ENCODE measurements around the gene PITPNC1.
"Not testable (repeated sequence)": the region's sequence is repeated elsewhere in the genome, so short reads cannot be mapped to it uniquely, and the experiment has no call there.

The PITPNC1 gene

DNA sequence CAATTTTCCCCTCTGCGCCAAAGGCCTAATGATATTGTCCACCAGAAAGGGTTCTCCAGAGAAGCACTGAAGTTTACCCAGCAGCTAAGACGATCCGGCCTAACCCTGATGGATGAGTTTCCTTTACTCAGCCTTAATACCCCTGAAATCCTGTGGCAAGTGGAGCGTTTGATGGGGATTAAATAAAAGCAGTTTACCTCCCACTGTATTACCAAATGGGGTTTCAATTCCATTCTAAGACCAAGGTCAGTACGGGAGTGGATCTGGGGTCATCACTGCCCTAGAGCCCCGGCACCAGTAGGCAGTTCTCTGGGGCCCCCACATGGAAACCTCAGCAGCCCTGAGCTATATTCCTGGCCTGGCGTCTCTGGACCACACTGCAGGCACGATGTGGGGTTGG lies 243.6 kb downstream of the PITPNC1 start:
- H3K4me3 ChIP-seq (replicated peaks; ENCODE audit: low read depth, low read length): no peak overlapping the region
- TF ChIP-seq, protein P1, sequence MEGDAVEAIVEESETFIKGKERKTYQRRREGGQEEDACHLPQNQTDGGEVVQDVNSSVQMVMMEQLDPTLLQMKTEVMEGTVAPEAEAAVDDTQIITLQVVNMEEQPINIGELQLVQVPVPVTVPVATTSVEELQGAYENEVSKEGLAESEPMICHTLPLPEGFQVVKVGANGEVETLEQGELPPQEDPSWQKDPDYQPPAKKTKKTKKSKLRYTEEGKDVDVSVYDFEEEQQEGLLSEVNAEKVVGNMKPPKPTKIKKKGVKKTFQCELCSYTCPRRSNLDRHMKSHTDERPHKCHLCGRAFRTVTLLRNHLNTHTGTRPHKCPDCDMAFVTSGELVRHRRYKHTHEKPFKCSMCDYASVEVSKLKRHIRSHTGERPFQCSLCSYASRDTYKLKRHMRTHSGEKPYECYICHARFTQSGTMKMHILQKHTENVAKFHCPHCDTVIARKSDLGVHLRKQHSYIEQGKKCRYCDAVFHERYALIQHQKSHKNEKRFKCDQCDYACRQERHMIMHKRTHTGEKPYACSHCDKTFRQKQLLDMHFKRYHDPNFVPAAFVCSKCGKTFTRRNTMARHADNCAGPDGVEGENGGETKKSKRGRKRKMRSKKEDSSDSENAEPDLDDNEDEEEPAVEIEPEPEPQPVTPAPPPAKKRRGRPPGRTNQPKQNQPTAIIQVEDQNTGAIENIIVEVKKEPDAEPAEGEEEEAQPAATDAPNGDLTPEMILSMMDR (IDR thresholded peaks at IDR 0.05; ENCODE audit: low read depth, low read length, missing control alignments): no peak
- no peak for DNase-seq (ENCODE audit: extremely low read depth, low read depth)

DNA sequence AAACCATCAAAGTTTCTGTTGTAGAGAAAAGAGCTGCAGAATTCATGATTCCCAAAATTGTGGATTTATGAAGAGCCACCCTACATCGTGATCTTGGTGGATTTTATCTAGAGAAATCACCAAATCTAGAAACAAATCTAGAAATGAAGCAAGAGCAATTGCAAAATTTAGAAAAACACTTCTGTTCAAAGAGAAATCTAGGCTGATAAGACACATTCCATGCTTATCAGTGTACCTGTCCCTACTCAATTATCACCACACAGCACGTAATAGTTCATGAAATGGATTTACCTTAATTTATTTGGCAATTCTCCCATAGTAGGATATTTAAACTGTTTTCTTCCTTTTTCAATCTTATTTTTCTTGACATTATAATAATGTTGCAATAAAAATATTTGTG lies 246.7 kb downstream of the PITPNC1 start:
- no peak for DNase-seq (ENCODE audit: extremely low read depth, low read depth)
- TF ChIP-seq, protein P1 (IDR thresholded peaks at IDR 0.05; ENCODE audit: low read depth, low read length, missing control alignments): no peak
- no peak overlapping the region for H3K4me3 ChIP-seq (replicated peaks; ENCODE audit: low read depth, low read length)

DNA sequence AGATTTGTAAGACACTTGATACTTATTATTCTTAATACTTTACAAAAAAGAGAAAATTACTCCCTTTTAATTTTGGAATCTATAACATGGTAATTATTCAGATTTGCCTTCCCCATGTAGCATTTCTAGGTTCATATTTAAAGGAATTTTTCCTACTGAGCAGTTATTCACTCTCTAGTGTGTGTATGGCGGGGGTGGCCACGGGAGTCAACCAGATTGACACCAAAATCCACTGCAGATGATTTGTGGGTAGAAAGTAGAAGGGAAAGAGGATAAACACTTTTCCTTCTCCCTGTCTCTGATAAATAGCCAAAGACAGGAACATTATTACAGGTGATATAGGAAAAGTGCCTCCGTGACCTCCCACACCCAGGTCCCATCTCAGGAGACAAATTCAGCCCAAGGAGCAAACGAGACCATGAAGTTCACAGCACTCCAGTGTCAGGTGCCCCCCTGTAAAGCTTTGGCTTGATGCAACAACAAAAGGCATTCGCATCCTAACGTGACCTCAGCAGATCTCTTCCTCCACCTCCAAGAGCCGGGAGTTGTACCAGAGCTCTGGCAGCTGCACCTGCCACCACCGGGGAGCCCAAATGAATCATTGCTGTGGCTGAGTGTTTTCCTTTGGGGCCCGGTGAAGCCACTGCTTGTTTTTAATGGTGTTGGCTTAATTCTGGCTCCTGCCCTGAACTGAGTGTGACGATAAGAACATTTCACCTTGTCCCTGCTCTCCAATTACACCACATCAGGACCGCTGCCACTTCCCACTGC lies 248.0 kb downstream of the PITPNC1 start:
- TF ChIP-seq, protein P1 (IDR thresholded peaks at IDR 0.05; ENCODE audit: low read depth, low read length, missing control alignments): no peak
- no peak for DNase-seq (ENCODE audit: extremely low read depth, low read depth)

DNA sequence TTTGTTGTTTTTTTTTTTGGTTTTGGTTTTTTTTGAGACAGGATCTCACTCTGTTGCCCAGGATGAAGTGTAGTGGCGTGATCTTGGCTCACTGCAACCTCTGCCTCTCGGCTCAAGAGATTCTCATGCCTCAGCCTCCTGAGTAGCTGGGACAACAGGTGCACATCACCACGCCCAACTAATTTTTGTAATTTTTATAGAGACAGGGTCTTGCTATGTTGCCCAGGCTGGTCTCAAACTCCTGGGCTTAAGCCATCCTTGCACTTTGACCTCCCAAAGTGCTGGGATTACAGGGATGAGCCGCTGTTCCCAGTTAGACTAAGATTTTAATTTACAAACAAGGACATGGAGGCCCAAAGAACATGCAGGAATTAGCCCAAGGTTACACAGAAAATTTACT lies 248.9 kb downstream of the PITPNC1 start:
- H3K4me3 ChIP-seq (replicated peaks; ENCODE audit: low read depth, low read length): no peak overlapping the region
- TF ChIP-seq, protein P1 (IDR thresholded peaks at IDR 0.05; ENCODE audit: low read depth, low read length, missing control alignments): no peak
- no peak for DNase-seq (ENCODE audit: extremely low read depth, low read depth)

More for the DNA sequence above, 248.0 kb downstream of the PITPNC1 start:
- H3K4me3 ChIP-seq (replicated peaks; ENCODE audit: low read depth, low read length): no peak overlapping the region

DNA sequence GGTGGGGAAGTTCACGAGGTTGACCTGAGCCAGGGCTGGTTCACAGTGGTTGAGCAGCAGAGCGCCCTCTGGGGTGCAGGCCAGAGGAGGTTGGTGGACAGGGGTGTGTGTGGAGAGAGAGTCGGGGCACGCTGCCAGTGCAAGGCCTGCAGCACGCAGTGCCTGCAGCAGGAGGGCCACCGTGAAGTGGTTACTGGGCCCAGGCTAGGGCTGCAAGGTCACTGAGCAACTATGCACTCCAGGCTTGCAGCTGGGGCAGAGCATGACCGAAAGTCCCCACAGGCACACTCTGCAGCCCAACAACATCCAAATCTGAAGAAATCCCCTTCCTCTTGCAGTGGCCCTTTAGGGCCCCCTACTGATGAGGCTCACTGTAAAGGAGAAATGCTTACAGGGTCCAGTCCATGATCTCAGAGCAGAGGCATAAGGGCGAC lies 251.5 kb downstream of the PITPNC1 start:
- DNase-seq (ENCODE audit: extremely low read depth, low read depth): no peak

DNA sequence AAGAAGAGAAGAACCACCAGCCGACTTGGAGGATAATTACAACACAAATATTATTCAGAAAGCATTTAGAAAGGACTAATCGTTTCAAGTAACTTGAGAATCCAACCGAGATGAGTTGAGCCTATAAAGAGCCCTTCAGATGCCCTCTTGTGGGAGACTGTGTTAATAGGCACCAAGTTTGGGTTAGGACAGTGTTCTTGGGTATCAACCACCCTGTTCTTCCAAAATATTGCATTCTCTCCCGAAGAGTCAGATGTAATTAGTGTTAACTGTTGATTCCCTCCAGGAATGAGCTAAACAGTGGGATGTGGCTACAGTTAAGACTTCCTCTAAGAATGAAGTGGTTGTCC lies 252.9 kb downstream of the PITPNC1 start:
- TF ChIP-seq, protein P1 (IDR thresholded peaks at IDR 0.05; ENCODE audit: low read depth, low read length, missing control alignments): peak; percentile 45
- peak; percentile 35 for DNase-seq (ENCODE audit: extremely low read depth, low read depth)
- no peak overlapping the region for H3K4me3 ChIP-seq (replicated peaks; ENCODE audit: low read depth, low read length)

More for the DNA sequence above, 251.5 kb downstream of the PITPNC1 start:
- TF ChIP-seq, protein P1 (IDR thresholded peaks at IDR 0.05; ENCODE audit: low read depth, low read length, missing control alignments): peak; percentile 15
- H3K4me3 ChIP-seq (replicated peaks; ENCODE audit: low read depth, low read length): no peak overlapping the region

DNA sequence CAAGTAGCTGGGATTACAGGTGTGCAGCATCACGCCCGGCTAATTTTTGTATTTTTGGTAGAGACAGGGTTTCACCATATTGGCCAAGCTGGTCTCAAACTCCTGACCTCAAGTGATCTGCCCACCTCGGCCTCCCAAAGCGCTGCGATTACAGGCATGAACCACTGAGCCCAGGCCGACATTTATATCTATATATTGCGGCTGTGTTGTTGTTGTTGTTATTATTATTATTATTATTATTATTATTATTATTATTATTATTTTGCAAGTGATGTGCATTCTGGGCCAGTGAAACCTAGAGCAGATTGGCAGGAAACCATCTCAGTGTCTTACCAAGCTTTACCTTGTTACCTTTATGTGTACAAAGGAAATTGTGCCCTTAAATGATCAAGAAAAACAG lies 253.8 kb downstream of the PITPNC1 start:
- H3K4me3 ChIP-seq (replicated peaks; ENCODE audit: low read depth, low read length); DNase-seq (ENCODE audit: extremely low read depth, low read depth): not testable (repeated sequence)
